Retinal pigment epithelial cell (primary cell): ENCODE measurements around the gene BSN.

ENCODE experiments used
- DNase-seq: peaks from one replicate; pipeline ENCODE4 v3.0.0-alpha.2; 2010; ENCODE audit warnings: low read depth
- H3K4me3 ChIP-seq: 2 replicates; pipeline ENCODE4 v1.5.1; 2011; ENCODE audit warnings: mild to moderate bottlenecking, low read length, control low read depth, moderate library complexity
- CTCF ChIP-seq: conservative IDR thresholded peaks from 2 replicates; pipeline ENCODE4 v1.5.1; 2011; ENCODE audit warnings: low read depth, low read length, control low read depth, inconsistent platforms

The BSN gene

GRCh38 chr3:49618412-49618811 is 64.1 kb downstream of the BSN start:
- no peak for TF ChIP-seq CTCF
- H3K4me3 ChIP-seq: no peak overlapping the region
- no peak for DNase-seq

- TF ChIP-seq CTCF: no peak
Observed at GRCh38 chr3:49619649-49620048, 65.4 kb downstream of the BSN start.

GRCh38 chr3:49620728-49621127 is 66.5 kb downstream of the BSN start:
- no peak for DNase-seq
- TF ChIP-seq CTCF: no peak
- H3K4me3 ChIP-seq: no peak overlapping the region

More at GRCh38 chr3:49619649-49620048, 65.4 kb downstream of the BSN start:
- no peak overlapping the region for H3K4me3 ChIP-seq
- no peak for DNase-seq

GRCh38 chr3:49623071-49623470 is 68.8 kb downstream of the BSN start:
- H3K4me3 ChIP-seq: no peak overlapping the region
- DNase-seq: no peak
- TF ChIP-seq CTCF: no peak

- H3K4me3 ChIP-seq: no peak overlapping the region
- no peak for DNase-seq
- TF ChIP-seq CTCF: no peak
Observed at GRCh38 chr3:49625071-49625470, 70.8 kb downstream of the BSN start.

GRCh38 chr3:49626101-49626581 is 71.9 kb downstream of the BSN start:
- no peak for TF ChIP-seq CTCF
- no peak overlapping the region for H3K4me3 ChIP-seq
- no peak for DNase-seq

- no peak for DNase-seq
- H3K4me3 ChIP-seq: no peak overlapping the region
- no peak for TF ChIP-seq CTCF
Observed at GRCh38 chr3:49626796-49627195, 72.5 kb downstream of the BSN start.
